ENCODE measurements around the gene CHD1L.
"Not testable (repeated sequence)": the region's sequence is repeated elsewhere in the genome, so short reads cannot be mapped to it uniquely, and the experiment has no call there.

Gene CHD1L

DNA sequence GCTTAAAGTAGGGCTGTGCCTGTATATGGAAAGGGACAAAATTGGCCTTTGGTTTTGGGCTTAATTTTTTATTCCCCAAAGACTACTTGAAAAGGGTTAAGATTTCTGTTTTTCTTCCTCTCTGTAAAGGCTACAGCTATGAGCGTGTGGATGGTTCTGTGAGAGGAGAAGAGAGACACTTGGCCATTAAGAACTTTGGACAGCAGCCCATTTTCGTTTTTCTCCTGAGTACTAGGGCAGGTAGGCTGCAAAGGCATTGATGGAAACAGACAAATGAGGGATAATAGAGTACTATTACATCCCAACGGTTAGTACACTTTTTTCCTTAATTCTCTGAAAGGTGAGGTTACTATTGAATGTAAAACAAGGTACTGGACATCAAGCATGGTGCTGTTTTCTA is 29.6 kb downstream of the CHD1L start:
- no peak for DNase-seq

DNA sequence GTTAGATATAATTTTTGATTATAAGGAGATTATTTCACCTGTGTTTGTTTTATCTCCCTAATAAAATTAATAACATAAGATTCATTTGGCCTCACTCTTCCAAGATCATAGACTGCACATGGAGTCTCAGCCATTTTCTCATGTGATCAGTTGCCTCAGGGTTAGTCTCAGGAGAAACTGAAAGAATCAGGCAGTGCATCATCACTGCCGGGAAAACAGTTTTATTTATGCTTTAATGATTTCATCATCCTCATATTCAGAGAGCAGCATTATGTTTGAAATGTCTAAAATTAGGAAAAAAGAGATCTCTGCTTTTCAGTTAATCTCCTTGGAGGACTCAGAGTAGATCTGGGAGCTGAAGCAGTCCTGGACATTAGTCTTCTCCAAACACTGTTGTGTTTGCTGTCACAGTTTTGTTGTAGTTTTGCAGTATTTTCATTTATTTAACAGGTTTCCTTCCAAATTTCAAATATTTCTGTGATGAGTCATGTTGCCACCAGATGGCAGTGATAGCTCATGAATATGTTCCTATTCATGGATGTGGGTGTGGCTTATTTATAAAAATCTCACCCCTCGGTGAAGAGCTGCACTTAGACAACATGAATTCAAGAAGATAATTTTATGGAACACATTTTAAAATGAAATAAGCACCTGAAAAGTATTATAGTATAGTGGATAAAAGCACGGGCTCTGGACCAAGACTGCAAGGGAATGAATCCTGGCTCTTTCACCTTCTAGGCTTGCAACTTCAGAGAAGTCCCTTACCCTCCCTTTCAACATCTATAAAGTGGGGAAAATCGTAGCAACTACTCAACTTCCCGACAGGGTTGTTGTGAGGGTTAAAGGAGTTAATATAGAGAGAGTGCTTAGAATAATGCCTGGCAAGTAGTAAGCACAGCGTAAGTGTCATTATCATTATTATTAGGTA is 31.2 kb downstream of the CHD1L start:
- DNase-seq, result no peak

DNA sequence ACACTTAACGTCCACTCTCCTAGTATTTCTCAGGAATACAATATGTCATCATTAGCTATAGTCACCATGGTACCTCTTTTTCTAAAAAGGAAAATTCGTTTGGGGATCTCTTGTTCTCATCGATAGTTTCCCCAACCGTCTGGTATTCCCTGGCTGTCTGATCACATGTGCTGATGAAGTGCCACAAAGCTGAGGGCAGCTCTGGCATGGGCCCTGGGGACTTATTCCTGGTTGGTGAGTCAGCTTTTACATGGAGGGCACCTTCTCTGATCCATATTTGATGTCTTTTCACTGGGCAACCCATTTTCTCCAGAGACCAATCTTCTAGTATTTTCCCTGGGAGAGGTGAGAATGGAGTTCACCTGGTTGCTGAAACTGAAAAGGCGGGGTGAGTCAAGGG is 39.5 kb downstream of the CHD1L start:
- DNase-seq, result no peak

DNA sequence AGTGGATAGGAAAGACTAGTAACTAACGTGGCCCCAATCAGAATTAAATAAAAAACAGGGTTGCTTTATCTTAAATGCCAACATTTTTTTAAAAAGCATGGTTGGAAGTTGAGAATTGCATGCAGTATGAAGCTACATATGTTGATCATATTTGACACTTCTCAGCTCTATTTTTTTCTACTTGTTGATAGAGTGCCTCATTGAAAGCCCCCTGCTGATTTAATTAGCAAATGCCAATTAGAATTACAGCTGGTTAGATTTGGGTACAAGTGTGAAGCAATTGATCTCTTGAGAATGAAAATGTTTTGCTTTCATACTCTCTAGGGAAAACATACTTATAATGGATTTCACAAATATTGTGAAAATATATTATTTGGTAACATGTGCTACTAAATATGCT is 40.5 kb downstream of the CHD1L start:
- no peak for DNase-seq

DNA sequence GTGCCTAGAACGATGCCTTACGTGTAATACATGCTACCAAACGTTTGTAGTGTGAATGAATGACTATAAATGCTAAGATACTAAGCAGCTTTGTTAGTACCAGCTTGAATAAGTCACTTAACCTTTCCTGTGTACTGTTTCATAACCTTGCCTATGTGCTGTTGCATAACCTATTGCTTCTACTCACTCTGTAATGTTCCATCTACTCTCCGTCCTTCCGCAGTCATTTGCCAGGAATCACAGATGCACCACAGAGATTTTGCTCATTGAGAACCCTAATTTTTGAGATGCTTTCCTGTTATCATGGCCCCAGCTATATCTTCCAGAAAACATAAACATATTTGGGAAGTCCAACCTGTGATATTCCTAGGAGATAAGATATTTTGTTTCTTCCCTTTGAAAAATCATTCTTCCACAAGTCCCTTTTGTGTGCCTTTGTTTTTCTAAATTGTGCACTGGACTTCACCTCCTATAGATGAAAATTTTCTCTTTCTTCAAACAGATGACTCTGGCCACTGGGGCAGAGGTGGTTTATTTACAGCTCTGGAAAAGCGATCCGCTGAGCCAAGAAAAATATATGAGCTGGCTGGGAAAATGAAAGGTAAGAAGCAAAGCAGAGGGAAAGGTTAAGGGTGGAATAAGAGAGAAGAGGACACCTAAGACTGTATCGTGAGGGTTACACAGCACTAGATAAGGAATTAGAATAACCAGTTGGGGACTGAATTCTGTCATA is 44.8 kb downstream of the CHD1L start:
- DNase-seq, result no peak

DNA sequence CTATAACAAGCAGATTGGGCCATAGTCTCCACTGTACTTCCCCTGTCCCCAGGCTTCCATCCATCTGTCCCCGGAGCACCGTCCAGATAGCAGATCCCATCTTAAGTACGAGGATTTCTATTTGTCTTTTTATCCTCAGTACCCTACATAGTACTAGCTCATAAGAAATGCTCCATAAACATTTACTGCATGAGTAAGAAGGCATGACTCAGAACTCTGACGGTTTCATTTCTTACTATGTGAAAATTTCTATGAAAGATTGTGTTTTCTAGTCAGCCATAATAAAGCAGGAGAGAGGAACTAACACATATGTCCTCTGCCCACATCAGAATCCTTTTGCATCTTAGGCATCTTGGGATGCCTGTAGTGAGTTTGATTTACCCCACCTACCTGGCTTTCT is 49.5 kb downstream of the CHD1L start:
- no peak for DNase-seq

DNA sequence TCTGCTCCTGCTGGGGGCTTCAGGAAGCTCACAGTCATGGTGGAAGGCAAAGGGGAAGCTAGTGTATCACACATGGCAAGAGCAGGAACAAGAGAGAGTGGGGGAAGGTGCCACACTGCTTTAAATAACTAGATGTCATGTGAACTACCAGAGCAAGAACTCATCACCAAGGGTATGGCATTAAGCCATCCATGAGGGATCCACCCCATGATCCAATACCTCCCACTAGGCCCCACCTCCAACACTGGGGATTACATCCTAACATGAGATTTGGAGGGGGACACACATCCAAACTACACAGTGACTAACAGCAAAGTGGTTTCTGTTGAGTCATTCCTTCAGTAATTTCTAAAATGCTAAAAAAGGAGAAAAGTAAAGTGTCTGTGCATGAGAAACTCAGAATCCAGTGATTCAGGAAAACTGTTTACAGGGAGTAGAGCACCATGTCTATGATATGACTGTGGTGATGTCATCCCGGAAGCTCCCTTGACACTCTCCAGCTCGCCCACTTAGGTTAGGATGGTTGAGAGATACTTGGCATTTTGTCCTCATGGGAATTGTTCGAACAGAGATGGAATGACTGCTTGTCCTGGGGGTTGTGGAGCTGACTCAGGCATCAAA is 50.3 kb downstream of the CHD1L start:
- no peak for DNase-seq

DNA sequence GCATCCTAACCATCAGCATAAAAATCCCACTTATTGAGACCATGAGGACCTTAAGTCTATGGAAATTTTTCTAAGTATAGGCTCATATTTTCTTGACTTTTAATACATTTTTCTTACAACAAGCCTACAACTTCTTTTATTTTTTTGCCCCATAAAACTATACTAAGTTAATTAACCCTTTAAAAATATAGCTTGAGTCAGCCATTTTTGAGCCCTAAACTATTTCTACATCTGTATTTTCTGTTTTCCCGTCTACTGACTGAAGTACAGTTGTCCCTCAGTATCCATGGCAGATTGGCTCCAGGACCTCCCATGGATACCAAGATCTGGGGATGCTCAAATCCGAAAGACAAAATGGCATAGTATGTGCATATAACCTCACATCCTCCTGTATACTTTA is 55.0 kb downstream of the CHD1L start:
- DNase-seq, result no peak

DNA sequence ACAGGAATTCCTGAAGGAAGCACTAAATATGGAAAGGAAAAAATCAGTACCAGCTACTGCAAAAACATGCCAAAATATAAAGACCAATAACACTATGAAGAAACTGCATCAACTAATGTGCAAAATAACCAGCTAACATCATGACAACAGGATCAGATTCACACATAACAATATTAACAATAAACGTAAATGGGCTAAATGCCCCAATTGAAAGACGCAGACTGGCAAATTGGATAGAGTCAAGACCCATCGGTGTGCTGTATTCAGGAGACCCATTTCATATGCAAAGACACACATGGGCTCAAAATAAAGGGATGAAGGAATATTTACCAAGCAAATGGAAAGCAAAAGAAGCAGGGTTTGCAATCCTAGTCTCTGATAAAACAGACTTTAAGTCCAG is 63.3 kb downstream of the CHD1L start:
- DNase-seq, result not testable (repeated sequence)

DNA sequence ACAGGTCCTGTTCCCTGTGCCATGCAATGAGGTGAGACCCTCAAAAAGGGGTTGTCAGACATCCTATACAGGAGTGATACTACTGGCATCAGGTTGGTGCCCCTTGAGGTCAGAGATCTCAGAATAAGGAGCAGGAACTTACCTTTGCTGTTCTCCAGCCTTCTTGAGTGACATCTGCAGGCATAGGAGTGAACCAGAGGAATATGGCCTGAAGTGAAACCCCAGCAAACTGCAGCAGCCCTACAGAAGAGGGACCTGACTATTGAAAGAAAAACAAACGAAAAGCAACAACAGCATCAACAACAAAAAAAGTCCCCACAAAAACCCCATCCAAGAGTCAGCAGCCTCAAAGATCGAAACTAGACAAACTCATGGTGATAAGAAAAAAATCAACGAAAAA is 74.5 kb downstream of the CHD1L start:
- DNase-seq, result no peak

DNA sequence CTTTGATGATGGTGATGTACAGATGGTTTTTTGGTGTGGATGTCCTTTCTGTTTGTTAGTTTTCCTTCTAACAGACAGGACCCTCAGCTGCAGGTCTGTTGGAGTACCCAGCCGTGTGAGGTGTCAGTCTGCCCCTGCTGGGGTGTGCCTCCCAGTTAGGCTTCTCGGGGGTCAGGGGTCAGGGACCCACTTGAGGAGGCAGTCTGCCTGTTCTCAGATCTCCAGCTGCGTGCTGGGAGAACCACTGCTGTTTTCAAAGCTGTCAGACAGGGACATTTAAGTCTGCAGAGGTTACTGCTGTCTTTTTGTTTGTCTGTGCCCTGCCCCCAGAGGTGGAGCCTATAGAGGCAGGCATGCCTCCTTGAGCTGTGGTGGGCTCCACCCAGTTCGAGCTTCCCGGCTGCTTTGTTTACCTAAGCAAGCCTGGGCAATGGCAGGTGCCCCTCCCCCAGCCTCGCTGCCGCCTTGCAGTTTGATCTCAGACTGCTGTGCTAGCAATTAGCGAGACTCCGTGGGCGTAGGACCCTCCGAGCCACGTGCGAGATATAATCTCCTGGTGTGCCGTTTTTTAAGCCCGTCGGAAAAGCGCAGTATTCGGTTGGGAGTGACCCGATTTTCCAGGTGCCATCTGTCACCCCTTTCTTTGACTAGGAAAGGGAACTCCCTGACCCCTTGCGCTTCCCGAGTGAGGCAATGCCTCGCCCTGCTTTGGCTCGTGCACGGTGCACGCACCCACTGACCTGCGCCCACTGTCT is 84.6 kb downstream of the CHD1L start:
- DNase-seq, result not testable (repeated sequence)

DNA sequence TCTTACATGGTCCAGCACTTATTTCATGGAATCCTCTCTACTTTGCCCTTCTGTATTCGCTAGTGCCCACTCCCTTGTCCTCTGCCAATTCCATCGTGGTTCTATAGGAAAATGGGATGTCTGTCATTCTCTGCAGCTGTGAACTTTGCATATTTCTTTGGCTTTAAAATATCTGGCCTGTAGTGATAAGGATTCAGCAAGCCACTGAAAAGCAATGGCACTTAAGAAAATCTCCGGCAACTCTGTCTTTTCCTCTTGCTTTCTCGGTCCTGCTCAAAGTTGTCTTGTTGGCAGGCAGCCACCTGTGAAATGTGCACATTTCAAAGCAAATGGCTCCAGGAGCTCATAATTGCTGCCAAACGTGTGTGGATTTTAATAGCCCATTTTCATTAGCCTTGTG is 91.8 kb downstream of the CHD1L start:
- DNase-seq, result no peak

DNA sequence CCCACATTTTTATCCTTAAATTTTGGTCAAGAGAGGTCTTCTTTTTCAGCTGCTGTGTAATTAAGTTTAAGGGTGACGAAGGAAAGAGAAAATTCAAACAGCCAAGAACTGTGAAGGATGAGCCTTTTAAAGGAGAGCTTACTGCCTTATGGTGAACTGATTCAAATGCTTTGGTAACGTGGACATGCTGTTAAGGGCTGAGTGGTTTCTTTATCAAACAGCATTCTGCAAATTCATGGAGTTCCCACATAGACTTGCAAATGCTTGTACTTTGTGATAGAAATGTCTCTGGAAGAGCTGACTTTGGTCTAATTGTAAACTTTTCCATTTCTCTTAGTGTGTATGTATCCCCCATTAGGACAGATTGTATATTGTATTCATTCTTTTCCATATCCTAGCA is 93.8 kb downstream of the CHD1L start:
- DNase-seq, result no peak

DNA sequence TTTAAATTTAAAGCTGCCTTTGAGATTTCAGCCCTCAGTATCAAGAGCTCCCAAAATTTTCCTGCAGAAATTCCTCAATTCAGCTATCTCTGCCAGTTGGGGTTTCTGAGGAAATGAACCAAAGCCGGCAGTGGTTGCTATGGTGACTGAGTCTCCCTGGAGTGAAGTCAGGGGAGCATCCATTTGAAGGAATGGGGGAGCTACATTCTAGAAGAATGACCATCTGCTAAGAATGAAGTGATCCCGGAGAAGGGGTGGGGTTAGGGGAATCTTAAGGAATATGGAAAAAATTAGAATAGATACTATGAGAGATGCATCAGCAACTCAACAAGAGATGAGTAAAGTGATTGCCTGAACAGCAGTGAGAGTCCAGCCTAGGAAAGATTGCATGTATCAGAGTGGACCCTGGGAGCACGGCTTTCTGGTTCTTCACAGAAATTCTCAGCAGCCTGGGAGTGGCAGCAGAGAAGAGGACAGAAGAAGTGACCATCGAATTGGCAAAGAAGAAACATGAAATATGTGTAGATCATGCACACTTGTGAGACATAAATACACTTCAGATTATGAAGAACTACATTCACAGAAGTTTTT is 94.7 kb downstream of the CHD1L start:
- no peak for DNase-seq

DNA sequence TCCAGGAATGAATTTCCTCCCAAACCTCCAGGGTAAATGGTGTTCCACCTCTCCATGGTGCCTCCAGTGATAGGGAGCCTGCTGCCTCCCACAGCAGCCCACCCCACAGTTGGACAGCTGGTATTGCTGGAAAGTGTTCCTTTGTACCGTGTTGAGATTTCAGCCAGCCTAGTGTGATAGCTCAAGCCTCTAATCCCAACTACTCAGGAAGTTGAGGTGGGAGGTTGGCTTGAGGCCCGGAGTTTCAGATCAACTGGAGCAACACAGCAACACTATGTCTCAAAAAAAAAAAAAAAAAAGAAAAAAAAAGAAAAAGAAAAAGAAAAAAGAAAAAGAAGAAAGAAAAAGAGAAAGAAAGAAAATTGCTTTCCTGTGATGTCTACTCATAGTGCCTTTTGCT is 96.1 kb downstream of the CHD1L start:
- no peak for DNase-seq

DNA sequence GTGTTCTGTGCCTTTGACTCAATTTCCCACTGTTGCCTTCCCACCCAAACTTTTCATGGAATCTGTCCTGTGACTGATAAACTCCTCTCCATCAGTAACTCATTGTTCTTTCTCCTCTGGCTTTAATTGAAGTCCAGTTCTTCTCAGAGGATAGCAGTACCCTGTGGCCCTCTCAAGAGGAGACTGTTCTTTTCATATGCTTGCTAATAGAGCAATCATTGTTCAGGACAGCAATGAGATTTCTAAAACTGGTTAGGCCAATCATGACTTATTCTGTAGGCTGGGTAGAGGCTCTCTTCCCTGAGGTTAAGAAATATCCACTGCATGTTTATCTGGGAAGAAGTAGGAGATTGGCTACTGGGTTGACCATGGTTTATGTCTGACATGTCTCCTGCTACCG is 98.8 kb downstream of the CHD1L start:
- no peak for DNase-seq
